ENCODE data around the gene KNTC1.
A peak's percentile ranks its signal among the peaks of the same experiment; 100 is the strongest.

KNTC1 gene

GRCh38 chr12:122527478-122527944 lies 462 bp downstream of the KNTC1 start:
- ChIA-PET POLR2A (interaction anchor here (0.7 to 3.2 kb wide), 14 partner anchors 8 to 302 kb away, joined by 3 to 55 read pairs (median 5); partner anchors contain the start of genes DENR, DIABLO and ZCCHC8), CTCF (interaction anchor here (0.6 kb wide), 1 partner anchor 246 kb away, joined by 3 read pairs; no protein-coding TSS in a partner anchor)
- Histone ChIP-seq H3K27ac (ENCODE audit: extremely low read depth, low read depth, low read length) (peak overlapping the region; percentile 98), H3K36me3 (ENCODE audit: control insufficient read depth in 2 of 2, insufficient read depth in 1 of 2, low read length in 2 of 2) (peaks cover 35 to 41% of the 10 kb centered on the region in 2 experiments), H3K9me3 (ENCODE audit: control insufficient read depth, insufficient read depth, low read depth, low read length) (no peaks in the 10 kb centered on the region), H3K4me1 (ENCODE audit: control insufficient read depth, insufficient read depth, low read length) (peaks cover 15% of the 10 kb centered on the region), H3K4me3 (ENCODE audit: low read depth, low read length) (peak overlapping the region; percentile 69)
- TF ChIP-seq ZNF660 (tag by site-specific recombination; IDR thresholded peaks at IDR 0.05) (no peak), ZNF585B (tag by site-specific recombination; IDR thresholded peaks at IDR 0.05) (no peak), ZNF600 (tag by site-specific recombination; IDR thresholded peaks at IDR 0.05) (peak; percentile 61), BCL6B (tag by site-specific recombination; IDR thresholded peaks at IDR 0.05) (no peak), ZXDB (tag by site-specific recombination; IDR thresholded peaks at IDR 0.05) (peak; percentile 7; the same call in 1 of the 2 replicates), ZNF670 (tag by site-specific recombination; IDR thresholded peaks at IDR 0.05; ENCODE audit: low read depth) (no peak), ZNF341 (tag by site-specific recombination; IDR thresholded peaks at IDR 0.05; ENCODE audit: low read depth) (no peak), CTCF (tag by site-specific recombination; IDR thresholded peaks at IDR 0.05) (no peak), ZBTB20 (tag by site-specific recombination; IDR thresholded peaks at IDR 0.05) (0 out of 2 replicates have a peak, but pooled peaks have one; percentile 17), ZNF433 (tag by site-specific recombination; IDR thresholded peaks at IDR 0.05; ENCODE audit: low read depth) (no peak), ZNF654 (tag by site-specific recombination; IDR thresholded peaks at IDR 0.05; ENCODE audit: low read depth) (no peak), ZBTB49 (tag by site-specific recombination; IDR thresholded peaks at IDR 0.05; ENCODE audit: low read depth) (no peak), ZNF214 (tag by site-specific recombination; IDR thresholded peaks at IDR 0.05; ENCODE audit: borderline replicate concordance) (no peak), ZNF292 (tag by site-specific recombination; IDR thresholded peaks at IDR 0.05; ENCODE audit: borderline replicate concordance, low read depth) (no peak), ZNF791 (tag by site-specific recombination; IDR thresholded peaks at IDR 0.05) (no peak), PRDM1 (tag by site-specific recombination; IDR thresholded peaks at IDR 0.05) (no peak), ZNF692 (tag by site-specific recombination; IDR thresholded peaks at IDR 0.05) (no peak), ZBTB26 (tag by site-specific recombination; optimal IDR thresholded peaks at IDR 0.05) (no peak), GLI4 (tag by site-specific recombination; IDR thresholded peaks at IDR 0.05) (no peak), ZNF747 (tag by site-specific recombination; IDR thresholded peaks at IDR 0.05) (no peak), ZNF558 (tag by site-specific recombination; IDR thresholded peaks at IDR 0.05) (no peak), KLF8 (tag by site-specific recombination; IDR thresholded peaks at IDR 0.05) (no peak), ATF2 (tag by site-specific recombination; IDR thresholded peaks at IDR 0.05; ENCODE audit: low read depth) (no peak), ZNF785 (tag by site-specific recombination; IDR thresholded peaks at IDR 0.05) (no peak), ZNF155 (tag by site-specific recombination; IDR thresholded peaks at IDR 0.05) (no peak), ZNF837 (tag by site-specific recombination; IDR thresholded peaks at IDR 0.05) (no peak), PRDM6 (tag by site-specific recombination; IDR thresholded peaks at IDR 0.05) (no peak), ZNF610 (tag by site-specific recombination; IDR thresholded peaks at IDR 0.05; ENCODE audit: borderline replicate concordance) (no peak)
